Brain microvascular endothelial cell (primary cell): ENCODE results near the gene ARID2.

ENCODE experiments used
- DNase-seq: peaks from one replicate; pipeline ENCODE4 v3.0.0-alpha.2; 2020
- H3K27ac ChIP-seq: fragments of 250-450 bp; sonication (Bioruptor Pico); 2 replicates; pipeline ENCODE4 v1.5.1; 2020; ENCODE audit warnings: mild to moderate bottlenecking, moderate library complexity
- H3K27me3 ChIP-seq: fragments of 250-450 bp; sonication (Bioruptor Pico); replicated peaks from 2 replicates; pipeline ENCODE4 v1.5.1; 2020; ENCODE audit warnings: mild to moderate bottlenecking
- H3K36me3 ChIP-seq: fragments of 250-450 bp; sonication (Bioruptor Pico); replicated peaks from 2 replicates; pipeline ENCODE4 v1.5.1; 2020; ENCODE audit warnings: mild to moderate bottlenecking
- H3K4me3 ChIP-seq: 2 replicates; pipeline ENCODE4 v1.5.1; 2011; ENCODE audit warnings: low read depth, mild to moderate bottlenecking, control low read depth, low read length, moderate library complexity
- CTCF ChIP-seq: IDR thresholded peaks from 2 replicates; pipeline ENCODE4 v1.5.1; 2011; ENCODE audit warnings: low read depth, mild to moderate bottlenecking, moderate library complexity, low read length, control low read depth, inconsistent platforms; ENCODE audit errors: missing control alignments
- in situ Hi-C: cut with HindIII; loops from 2 replicates; pipeline ENCODE4 v1.10.0; 2017; ENCODE audit warnings: low sequenced_read_pairs, low pct_ligation_motif_present

Gene ARID2

GRCh38 chr12:45785315-45785714 is 55.8 kb downstream of the ARID2 start:
- no peak for TF ChIP-seq CTCF
- in situ Hi-C loops, result no loop called here
- no peak for DNase-seq
- Histone ChIP-seq H3K4me3 (no peak overlapping the region), H3K27ac (no peak overlapping the region), H3K27me3 (no peaks in the 10 kb centered on the region), H3K36me3 (no peaks in the 10 kb centered on the region)

GRCh38 chr12:45789025-45789424 is 59.5 kb downstream of the ARID2 start:
- Histone ChIP-seq H3K4me3 (no peak overlapping the region), H3K27me3 (no peaks in the 10 kb centered on the region), H3K36me3 (no peaks in the 10 kb centered on the region), H3K27ac (no peak overlapping the region)
- in situ Hi-C loops, result no loop called here
- peak; percentile 54 for DNase-seq
- no peak for TF ChIP-seq CTCF

GRCh38 chr12:45794422-45794821 is 64.9 kb downstream of the ARID2 start:
- in situ Hi-C loops, result no loop called here
- H3K27ac ChIP-seq, result no peak overlapping the region

GRCh38 chr12:45801625-45802024 is 72.1 kb downstream of the ARID2 start:
- H3K4me3 ChIP-seq, result no peak overlapping the region

More at GRCh38 chr12:45794422-45794821, 64.9 kb downstream of the ARID2 start:
- Histone ChIP-seq H3K4me3 (no peak overlapping the region), H3K27me3 (no peaks in the 10 kb centered on the region), H3K36me3 (no peaks in the 10 kb centered on the region)
- no peak for DNase-seq
- TF ChIP-seq CTCF, result no peak

GRCh38 chr12:45803111-45803510 is 73.6 kb downstream of the ARID2 start:
- no peak for TF ChIP-seq CTCF
- Histone ChIP-seq H3K27ac (no peak overlapping the region), H3K27me3 (no peaks in the 10 kb centered on the region), H3K36me3 (no peaks in the 10 kb centered on the region), H3K4me3 (no peak overlapping the region)
- in situ Hi-C loops, result no loop called here
- DNase-seq, result no peak

More at GRCh38 chr12:45801625-45802024, 72.1 kb downstream of the ARID2 start:
- Histone ChIP-seq H3K36me3 (no peaks in the 10 kb centered on the region), H3K27ac (no peak overlapping the region), H3K27me3 (no peaks in the 10 kb centered on the region)
- in situ Hi-C loops, result no loop called here
- no peak for TF ChIP-seq CTCF
- no peak for DNase-seq

- in situ Hi-C loops, result no loop called here
- no peak overlapping the region for H3K4me3 ChIP-seq
- no peaks in the 10 kb centered on the region for H3K36me3 ChIP-seq
- no peak for TF ChIP-seq CTCF
- DNase-seq, result no peak
- no peak overlapping the region for H3K27ac ChIP-seq
- no peaks in the 10 kb centered on the region for H3K27me3 ChIP-seq
Measured at GRCh38 chr12:45816652-45817051, 87.1 kb downstream of the ARID2 start.
